Muscle of arm (tissue), 12 donors: ENCODE data around the gene SPPL2C. TPM values are rescaled to one million over a fixed set of nuclear protein-coding genes. Genes with fewer than 3 reads are reported as not detected.
"Not testable (repeated sequence)": the region's sequence is repeated elsewhere in the genome, so short reads cannot be mapped to it uniquely, and the experiment has no call there.

Experiments used
- DNase-seq: peaks from one replicate; pipeline ENCODE4 v3.0.0-alpha.2; 2013
- polyA plus RNA-seq, 12 donors: library from polyadenylated mRNA; unstranded; fragments of 120-200 nt; gene quantifications; one replicate each; pipeline ENCODE4 v1.2.1, GENCODE V29; 2013; ENCODE audit not compliant: insufficient read length in 12 of 12

SPPL2C gene
- polyA plus RNA-seq, 12 donors: not detected

DNA sequence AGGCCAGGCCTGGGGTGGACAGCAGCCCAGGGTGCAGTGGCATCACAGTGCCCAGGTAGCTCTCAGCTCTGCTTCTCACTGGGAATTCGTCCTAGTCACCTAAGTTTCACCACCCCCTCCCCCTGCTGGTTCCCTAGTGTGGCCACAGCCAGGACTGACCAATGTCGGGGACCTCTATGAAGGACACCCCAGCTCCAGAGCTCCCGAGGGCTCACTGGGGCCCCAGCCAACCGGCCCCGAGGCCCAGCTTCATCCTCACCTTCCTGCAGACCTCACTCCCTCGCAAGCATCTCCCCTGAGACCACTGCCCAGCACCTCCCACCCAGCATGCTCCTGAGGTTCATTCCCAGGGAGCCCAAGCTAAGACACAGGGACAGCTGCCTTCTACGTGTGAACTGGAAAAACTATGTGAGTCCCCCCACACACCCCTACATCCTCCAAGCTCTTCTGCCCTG is 4.9 kb downstream of the SPPL2C start:
- DNase-seq: no peak

GRCh38 chr17:45850011-45850410 is 5.3 kb downstream of the SPPL2C start:
- no peak for DNase-seq

GRCh38 chr17:45850468-45850867 is 5.8 kb downstream of the SPPL2C start:
- DNase-seq: no peak

DNA sequence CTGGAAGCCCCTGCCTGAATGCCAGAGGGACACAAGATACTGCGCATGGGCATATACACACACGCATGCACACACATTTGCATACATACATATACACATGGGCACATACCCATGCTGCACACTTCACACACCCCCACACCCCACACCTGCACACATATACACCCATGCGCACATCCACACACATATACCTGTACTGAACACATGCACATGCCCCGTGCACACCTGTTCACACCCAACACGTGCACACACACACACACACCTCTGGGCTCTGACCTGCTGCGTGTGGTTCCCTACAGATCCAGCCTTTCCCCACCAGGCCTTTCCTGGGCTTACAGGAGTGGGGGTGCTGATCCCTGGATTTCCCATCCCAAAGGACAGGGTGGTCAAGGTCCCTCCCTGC is 6.3 kb downstream of the SPPL2C start:
- DNase-seq: no peak

DNA sequence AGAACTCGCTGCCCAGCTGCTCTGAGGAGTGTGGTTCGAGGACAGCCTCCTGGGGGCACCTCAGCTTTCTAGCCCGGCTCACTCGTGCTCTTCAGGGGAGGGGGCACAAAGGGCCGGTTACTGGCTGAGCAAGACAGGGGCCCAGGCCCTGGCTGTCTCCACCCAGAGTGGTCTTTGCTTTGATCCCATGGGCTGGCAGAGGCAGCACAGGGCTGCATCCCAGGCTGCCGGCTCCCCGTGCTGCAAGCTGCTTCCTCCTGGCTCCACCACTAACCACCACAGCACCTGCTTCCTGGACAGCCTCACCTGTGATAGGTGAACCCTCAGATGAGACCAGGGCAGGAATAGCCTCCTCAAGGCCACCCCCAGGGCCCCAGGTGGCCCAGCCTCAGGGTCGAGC is 6.8 kb downstream of the SPPL2C start:
- DNase-seq: no peak

- DNase-seq: no peak
These were observed 7.2 kb downstream of the SPPL2C start for GRCh38 chr17:45851873-45852272.

GRCh38 chr17:45852535-45853297 is 8.0 kb downstream of the SPPL2C start:
- peak; percentile 44 for DNase-seq

GRCh38 chr17:45854209-45854608 is 9.5 kb downstream of the SPPL2C start:
- DNase-seq: no peak

GRCh38 chr17:45855691-45856336 is 11.1 kb downstream of the SPPL2C start:
- no peak for DNase-seq

- peak; percentile 48 for DNase-seq
These were observed 13.5 kb downstream of the SPPL2C start for GRCh38 chr17:45857977-45858708.

DNA sequence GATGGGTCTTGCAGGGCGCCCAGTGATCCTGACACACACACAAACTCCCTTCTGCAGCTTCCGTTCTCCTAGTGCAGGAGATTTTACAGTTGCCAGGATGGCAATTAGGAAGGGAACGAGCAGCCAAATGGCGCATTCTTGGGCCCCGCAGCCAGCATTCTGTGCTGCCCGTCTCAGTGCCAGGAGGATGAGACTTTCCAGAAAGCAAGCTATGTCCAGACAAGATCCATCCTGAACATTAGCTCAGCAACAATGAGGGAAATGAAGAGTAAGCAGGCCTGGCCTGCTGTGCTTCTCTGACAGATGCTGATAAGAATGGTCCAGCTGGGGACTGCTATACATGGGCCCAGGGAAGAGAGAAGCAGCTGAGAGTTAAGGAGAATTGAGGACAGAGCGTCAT is 16.5 kb downstream of the SPPL2C start:
- no peak for DNase-seq

DNA sequence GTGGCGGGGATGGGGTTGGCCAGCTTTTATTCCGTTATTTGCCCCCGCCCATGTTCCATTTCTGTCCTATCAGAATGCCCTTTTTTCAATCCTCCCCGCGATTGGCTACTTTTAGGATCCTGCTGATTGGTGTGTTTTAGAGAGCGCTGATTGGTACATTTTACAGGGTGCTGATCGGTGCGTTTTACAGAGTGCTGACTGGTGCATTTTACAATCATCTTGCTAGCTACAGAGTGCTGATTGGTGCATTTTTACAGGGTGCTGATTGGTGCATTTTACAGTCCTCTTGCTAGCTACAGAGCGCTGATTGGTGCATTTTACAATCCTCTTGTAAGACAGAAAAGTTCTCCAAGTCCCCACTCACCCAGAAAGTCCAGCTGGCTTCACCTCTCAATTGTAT is 17.4 kb downstream of the SPPL2C start:
- DNase-seq: not testable (repeated sequence)

GRCh38 chr17:45863857-45864654 is 19.4 kb downstream of the SPPL2C start:
- DNase-seq: no peak

- DNase-seq: no peak
These were observed 22.5 kb downstream of the SPPL2C start for GRCh38 chr17:45867171-45867570.

- no peak for DNase-seq
These were observed 23.0 kb downstream of the SPPL2C start for GRCh38 chr17:45867702-45868101.

GRCh38 chr17:45868276-45868675 is 23.6 kb downstream of the SPPL2C start:
- no peak for DNase-seq

GRCh38 chr17:45869676-45870341 is 25.1 kb downstream of the SPPL2C start:
- DNase-seq: no peak

GRCh38 chr17:45870342-45870974 is 25.8 kb downstream of the SPPL2C start:
- no peak for DNase-seq

- no peak for DNase-seq
These were observed 27.0 kb downstream of the SPPL2C start for GRCh38 chr17:45871718-45872117.

DNA sequence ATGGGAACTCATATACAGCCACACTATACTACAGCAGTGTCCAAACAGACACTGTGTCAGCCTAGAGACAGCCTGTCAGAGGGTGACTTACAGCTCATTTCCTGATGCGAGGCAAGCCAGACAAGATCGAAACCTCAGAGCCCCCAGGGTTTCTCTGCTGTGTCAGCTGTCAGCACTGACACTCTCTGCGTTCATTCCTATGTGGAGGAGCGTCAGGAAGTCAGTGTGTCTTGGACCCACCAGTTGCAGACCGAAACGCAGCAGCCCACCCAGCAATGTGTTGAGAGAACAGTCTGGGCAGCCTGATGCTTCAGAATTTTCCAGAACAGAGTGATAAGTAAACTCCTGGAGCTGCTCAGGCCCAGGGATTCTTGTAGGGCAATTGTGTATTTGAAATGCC is 29.0 kb downstream of the SPPL2C start:
- DNase-seq: no peak

DNA sequence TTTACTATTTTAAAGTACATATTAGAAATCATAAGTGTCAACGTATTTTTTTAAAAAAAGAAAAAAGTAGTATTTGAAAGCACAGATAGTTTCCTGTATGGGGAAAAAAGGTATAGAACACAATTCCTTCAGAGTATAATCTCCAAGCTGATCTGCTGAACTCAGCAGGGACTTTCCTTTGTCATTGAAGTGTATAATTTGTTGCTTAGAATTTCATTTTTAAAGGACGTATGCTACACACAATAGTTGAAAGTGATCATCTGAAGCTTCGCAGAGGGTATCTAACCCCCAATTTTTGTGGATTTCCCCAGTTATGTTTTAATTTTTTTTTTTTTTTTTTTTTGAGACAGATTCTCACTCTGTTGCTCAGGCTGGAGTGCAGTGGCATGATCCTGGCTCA is 29.5 kb downstream of the SPPL2C start:
- no peak for DNase-seq
